Stimulated activated CD4-positive, alpha-beta T cell treated with anti-CD3 and anti-CD28 coated beads, Interleukin-2, amount 100 ng/mL, for 4 hours (primary cell): ENCODE measurements around the gene CDCA5.

Source experiments
- DNase-seq: peaks from one replicate; pipeline ENCODE4 v3.0.0-alpha.2; 2020; ENCODE audit warnings: low read depth

The CDCA5 gene

DNA sequence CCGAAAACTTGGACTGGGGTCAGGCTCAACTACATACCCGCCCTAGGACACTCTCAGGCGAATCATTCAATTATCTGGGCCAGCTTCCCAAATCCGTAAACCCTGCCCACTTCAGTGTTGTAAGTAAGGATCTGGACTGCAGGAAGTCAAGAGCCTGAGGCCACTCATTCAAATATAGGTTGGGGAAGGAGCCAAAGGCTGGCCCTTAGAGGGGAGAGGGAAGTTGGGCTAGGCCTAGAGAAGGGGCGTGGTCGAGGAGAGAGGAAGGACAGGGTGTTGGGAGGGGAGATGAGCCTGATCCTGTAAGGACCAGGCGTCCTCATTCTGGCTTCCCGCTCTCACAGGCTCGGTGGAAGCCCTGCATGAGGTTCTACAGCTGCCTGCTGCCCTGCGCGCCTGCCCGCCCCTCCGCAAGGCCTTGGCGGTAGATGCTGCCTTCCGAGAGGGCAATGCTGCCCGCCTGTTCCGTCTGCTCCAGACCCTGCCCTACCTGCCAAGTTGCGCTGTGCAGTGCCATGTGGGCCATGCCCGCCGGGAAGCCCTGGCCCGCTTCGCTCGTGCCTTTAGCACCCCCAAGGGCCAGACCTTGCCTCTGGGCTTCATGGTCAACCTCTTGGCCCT is 39.8 kb downstream of the CDCA5 start:
- DNase-seq: no peak

DNA sequence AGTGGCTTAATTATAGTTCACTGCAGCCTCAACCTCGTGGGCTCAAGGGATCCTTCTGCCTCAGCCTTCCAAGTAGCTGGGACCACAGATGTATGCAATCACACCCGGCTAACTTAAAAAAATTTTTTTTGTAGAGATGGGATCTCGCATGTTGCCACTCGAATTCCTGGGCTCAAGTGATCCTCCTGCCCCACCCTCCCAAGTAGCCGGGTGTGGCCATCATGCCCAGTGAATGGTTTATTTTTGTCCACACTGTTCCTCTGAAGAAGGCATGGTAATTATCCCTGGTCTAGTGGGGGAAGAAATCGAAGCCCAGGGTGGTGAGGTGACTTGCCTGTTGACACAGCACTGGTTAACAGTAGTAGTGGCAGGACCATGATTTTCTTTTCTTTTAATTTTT is 40.9 kb downstream of the CDCA5 start:
- no peak for DNase-seq

DNA sequence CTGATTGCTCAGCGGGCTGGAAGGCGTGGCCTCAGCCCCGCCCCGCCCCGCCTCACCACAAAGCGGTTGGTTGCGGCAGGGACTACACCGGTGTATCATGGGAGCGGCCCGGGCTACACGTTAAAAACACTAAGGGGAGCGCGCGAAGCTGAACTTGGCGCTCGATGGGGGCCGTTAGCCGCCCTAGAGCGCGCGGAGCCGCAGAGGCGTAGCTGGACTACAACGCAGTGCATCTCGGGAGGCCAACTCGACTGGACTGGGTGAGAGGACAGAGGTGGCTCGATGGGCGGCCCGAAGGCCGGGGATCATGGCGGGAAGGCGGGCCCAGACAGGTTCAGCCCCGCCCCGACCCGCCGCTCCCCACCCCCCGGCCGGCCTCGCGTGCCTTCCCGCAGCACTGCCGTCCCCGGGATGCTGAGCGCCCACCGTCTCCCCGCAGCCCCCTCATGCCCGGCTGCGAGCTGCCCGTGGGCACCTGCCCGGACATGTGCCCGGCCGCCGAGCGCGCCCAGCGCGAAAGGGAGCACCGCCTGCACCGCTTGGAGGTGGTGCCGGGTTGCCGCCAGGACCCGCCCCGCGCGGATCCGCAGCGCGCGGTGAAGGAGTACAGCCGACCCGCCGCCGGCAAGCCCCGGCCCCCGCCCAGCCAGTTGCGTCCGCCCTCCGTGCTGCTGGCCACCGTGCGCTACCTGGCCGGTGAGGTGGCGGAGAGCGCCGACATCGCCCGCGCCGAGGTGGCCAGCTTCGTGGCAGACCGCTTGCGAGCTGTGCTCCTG is 42.8 kb downstream of the CDCA5 start, which contains the start of gene SAC3D1:
Gene SAC3D1, plus strand, starts transcription at position 364 of the 776 bp plus-strand sequence. Its CDS starts 83 bp downstream, at position 447.
- peak; percentile 63 for DNase-seq

DNA sequence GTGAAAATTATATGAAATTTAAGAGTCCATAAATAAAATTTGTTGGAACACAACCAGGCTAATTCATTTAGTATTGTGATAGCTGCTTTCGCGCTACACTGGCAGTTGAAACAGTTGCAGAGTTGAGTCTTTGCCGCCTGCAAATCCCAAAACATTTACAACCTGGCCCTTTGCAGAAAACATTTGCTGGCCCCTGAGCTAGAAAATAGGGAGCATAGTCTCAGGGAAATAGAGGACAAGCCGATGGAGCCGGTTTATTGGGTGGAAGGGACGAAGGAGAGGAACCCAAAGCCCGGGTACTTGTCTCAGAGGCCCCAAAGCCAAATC is 43.4 kb downstream of the CDCA5 start:
- DNase-seq: no peak

DNA sequence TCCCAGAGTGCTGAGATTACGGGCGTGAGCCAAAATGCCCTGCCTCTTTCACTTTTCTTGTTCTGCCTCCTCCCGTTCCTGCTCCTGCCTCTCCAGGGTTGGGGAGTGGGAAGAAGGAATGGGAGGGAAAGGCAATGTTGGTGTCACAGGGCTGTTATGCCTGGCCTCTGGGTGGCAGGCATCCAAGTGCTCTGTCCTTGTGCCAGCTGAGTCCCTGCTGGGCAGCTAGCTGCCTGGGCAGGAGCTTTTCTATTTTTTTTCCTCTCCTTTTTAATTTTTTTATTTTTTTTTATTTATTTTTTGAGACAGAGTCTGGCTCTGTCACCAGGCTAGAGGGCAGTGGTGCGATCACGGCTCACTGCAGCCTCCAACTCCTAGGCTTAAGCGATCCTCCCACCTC is 46.9 kb downstream of the CDCA5 start:
- DNase-seq: no peak

DNA sequence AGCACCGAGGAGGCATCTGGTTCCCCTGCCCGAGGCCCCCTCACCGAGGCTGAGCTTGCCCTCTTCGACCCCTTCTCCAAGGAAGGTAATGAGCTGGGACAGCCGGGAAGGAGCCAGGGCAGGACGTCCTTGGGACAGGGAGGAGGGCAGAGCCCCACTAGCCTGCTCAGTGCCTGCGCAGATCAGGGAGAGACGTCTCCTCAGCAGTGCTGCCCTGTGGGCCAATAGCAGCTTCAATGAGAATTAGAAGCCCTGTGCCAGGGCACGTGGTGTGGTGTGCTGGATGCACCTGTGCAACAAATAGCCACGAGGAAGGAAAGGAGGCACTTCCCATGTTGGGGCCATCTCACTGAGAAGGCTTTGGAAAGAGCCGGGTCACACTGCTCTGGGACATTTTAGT is 48.3 kb downstream of the CDCA5 start:
- DNase-seq: no peak

DNA sequence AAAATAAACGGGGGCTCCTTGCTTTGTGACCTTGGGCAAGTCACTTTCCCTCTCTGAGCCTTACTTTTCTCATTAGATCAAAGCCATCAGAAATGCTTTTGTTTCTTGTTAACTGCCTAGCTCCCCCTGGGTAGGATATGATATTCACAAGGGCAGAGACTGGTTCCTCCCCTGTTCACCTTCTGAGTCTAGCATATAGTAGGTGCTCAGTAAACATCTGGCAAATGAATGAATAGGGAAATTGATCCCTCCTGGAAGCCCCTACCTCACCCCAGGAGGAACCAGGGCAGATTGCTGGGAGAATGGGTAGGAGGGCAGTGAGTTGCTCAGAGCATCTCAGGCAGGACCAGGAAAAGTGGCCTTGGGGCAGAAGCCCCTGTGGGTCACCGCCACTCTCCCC is 49.4 kb downstream of the CDCA5 start:
- no peak for DNase-seq

DNA sequence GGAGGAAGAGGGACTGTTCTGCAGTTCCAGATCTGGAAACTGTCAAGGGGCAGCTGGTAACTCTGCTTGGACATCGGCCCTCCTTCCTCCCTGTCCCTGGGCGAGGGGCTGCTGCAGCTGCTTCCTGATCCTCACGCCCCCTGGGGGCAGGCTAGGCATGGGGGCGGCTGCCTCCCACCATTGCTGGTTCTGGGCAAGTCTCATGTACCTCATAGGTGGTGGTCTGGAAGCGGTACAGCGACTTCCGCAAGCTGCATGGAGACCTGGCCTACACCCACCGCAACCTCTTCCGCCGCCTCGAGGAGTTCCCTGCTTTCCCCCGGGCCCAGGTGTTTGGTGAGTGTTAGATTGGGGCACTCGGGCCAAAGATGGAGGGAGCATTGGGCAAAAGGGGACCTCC is 51.6 kb downstream of the CDCA5 start:
- DNase-seq: no peak
